GM19397 (cell line): ENCODE measurements around the gene SEMA3B.
"Not testable (repeated sequence)": the region's sequence is repeated elsewhere in the genome, so short reads cannot be mapped to it uniquely, and the experiment has no call there.

ENCODE experiments used
- ATAC-seq: cut with Tn5 transposase; IDR thresholded peaks from one replicate; pipeline ENCODE4 v1.9.1; 2021; ENCODE audit warnings: mild to moderate bottlenecking, moderate library complexity; ENCODE audit not compliant: unreplicated experiment

The SEMA3B gene

DNA sequence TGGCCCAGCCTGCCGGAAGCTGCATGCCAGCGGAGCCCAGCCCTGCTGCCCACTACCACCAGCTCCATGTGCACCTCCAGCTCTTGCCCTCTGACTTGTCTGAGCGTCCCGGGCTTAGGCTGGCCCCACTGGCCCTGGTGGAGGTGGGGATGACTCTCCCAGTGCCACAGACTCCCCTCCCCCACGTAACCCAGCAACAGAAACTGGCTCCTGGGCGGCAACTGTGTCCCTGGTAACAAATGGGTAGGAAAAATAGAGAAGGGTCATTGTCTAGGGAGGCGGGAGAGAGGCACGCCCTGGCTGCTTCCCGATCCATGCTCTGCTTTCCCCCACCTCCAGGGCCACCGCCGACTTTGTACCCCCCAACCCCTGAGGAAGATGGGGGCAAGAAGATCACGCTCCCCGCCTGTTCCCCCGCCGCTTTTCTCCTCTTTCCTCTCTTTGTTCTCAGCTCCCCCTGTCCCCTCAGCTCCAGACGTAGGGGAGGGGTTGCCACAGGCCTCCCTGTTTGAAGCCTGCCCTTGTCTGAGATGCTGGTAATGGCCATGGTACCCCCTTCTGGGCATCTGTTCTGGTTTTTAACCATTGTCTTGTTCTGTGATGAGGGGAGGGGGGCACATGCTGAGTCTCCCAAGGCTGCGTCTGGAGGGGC is 10.8 kb upstream of the SEMA3B start:
- no peak for ATAC-seq

DNA sequence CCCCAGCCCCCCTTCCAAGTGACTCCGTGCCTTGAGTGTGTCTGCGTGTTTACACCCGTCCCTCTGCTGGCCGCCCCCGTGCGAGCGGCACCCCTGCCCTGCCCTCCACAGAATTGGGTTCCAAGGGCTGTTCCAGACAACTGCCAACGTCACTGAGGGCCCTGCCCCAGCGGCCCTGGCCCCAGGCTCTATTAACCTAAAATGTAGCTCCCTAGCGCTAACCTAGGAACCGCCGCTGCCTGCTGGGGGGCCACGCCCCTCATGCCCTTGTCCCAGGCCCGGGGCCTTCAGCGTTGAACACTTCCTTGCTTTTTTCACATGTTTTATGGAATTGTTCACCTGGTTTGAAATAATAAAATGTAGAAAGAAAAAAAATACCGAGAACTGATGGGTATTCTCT is 10.0 kb upstream of the SEMA3B start:
- no peak for ATAC-seq

DNA sequence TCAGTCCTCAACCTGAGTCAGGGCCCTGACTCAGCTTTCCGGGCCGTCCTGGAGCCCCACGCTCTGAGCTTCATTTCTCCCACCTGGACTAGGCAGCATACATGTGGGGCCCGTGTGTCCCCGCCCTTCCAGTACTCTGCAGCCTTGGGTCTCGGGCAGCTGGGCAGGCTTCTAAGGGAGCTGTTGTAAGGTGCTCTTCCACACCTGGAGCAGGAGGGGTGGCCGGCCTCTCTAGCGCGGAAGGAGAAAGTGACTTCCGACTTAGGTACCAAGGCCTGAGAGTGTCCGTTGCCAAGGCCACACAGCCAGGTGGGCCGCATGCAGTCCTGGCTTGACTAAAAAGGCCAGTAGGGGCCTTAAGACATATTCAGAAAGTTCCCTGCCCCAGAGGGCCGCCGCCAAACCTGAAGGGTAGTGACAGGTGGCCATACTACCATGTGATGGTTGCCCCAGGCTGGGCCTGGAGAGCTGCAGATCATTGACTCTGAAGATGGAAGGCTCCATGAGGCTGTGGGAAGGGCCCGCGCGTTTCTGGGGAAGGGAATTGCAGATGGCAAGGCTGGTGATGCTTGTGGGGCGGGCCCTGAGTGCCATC is 9.4 kb upstream of the SEMA3B start:
- ATAC-seq: peak; percentile 12

DNA sequence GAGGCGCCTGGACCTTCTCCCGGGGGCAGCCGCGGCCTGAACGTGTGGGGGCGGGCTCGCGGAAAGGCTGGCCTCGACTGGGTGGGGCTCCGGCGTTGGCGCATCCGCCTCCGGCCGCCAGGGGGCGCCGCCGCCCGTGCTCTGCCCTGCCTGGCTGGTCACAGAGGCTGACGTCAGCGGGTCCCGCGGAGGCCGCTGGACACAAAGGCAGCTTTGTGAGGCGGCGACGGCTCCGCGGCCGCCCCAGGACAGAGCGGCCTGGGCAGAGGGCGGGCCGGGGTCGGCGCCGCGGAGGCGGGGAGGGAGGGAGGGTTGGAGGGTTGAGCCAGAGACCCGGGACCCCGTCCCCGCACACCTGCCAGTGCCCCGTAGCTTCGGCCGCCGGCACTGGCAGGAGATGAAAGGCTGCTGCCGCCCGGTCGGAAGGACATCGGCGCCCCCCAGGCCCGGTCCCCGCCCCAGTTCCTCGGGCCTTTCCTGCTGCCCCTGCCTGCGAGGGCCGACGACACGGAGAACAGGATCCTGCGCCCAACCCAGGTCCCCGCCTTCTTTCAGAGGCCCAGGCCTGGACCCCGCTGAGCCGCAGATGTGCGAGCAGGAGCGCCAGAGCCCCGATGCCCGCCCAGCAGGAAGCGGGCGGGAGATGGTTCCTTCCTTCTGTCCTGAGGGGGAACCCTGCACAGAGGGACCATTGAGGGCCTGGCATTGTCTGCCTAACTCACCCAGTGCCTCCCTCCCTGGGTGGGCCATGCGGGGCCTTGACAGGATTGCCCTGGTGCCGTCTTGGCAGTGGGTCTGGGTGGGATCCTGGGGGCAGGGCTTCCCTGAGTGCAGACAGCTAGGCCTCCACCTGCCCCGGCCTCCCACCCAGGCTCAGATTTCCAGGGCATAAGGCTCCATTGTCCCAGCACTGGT is 8.7 kb upstream of the SEMA3B start:
- peak; percentile 78 for ATAC-seq

DNA sequence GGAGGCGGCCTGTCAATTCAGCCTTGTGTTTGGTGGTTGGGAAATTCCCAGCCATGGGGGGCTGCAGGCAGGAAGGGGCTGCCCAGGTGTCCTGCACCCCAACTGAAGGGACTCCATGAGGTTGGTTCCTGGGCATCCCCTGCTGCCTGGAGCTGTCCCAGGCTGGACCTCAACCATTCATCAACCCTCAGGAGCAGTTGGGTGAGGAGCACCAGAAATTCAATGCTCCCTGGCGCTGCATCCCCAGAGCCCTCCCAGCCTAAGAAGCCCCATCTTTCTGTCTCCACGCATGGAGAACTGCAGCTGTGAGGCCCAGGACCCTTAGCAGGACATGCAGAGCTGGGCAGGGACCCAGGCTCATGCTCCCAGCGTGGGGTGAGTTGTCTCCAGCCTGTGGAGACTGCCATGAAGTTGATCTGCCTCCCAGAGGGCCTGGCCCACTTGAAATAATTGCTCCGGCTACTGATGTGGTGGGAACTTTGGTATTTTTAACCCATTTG is 8.0 kb upstream of the SEMA3B start:
- ATAC-seq: no peak

DNA sequence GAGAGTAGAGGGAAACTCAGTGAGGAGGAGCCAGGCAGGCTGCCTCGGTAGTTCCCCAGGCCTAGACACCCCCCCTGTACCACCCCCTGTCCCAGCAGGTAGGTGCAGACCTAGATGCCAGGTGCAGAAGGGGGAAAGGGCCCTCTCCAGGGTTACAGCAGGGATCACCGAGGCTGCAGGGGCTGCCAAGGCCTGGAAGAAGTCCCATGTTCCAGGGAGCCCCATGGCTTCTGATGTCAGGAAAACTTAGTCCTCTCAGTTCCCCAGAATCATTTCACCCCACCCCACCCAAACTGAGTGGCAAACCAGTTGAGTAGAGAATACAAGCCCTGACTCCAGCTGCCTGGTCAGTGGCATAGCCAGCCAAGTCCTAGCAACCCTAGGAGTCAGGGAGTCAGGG is 7.4 kb upstream of the SEMA3B start:
- ATAC-seq: no peak

- not testable (repeated sequence) for ATAC-seq
These were observed 6.7 kb upstream of the SEMA3B start for GRCh38 chr3:50262200-50262599.

DNA sequence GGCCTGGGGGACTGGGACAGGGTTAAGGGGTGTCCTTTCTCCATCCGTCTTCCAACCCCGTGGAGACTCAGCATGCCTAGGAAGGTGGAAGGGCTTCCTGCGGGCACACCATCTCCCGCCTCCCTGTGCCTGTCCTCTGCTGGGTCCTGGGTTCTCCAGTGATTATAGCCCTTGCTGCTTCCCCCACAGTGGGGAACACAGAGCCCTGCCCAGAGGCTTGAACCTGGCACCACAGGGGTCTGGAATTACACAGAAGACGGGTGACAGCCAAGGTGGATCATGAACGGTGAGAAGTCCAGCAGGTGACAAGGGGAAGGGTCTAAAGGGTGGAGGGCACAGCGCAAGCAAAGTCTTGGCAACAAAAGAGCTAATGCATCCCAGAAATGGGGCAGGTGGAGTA is 6.2 kb upstream of the SEMA3B start:
- ATAC-seq: no peak

DNA sequence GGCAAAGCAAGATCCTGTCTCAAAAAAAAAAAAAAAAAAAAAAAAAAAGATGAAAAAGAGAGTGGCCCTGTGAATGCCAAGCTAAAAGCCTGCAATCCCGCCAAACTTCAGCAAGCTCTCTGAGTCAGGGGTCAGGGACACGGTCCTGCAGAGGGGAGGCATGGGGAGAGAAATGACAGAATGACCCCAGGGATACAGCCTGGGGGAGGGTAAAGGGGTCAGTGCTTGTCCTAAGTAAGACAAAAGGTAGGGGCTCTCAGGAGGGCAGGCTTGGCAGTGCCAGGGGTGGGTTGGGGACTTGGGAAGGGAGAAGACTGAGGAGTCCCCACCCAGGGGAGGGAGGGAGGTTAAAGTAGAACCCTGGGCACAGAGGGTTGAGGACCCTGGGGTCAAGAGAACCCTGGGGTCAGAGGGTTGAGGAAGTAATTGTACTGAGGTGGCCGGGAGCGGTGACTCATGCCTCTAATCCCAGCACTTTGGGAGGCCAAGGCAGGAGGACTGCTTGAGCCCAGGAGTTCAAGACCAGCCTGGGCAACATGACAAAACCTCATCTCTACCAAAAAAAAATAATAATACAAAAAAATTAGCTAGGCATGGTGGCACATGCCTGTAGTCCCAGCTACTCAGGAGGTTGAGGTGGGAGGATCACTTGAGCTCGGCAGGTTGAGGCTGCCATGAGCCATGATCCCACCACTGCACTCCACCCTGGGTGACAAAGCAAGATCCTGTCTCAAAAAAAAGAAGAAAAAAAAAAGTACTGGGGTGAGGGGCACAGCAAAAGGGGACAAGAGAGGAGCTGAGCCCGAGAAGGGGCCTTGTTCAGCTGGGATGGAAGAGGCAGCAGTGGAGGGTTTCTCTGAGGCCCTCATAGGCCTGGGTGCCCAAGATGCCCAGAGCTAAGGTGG is 5.2 kb upstream of the SEMA3B start:
- no peak for ATAC-seq

GRCh38 chr3:50264383-50264963 is 4.5 kb upstream of the SEMA3B start:
- no peak for ATAC-seq

- ATAC-seq: no peak
These were observed 3.9 kb upstream of the SEMA3B start for GRCh38 chr3:50264964-50265485.

- ATAC-seq: no peak
These were observed 3.4 kb upstream of the SEMA3B start for GRCh38 chr3:50265571-50265970.

DNA sequence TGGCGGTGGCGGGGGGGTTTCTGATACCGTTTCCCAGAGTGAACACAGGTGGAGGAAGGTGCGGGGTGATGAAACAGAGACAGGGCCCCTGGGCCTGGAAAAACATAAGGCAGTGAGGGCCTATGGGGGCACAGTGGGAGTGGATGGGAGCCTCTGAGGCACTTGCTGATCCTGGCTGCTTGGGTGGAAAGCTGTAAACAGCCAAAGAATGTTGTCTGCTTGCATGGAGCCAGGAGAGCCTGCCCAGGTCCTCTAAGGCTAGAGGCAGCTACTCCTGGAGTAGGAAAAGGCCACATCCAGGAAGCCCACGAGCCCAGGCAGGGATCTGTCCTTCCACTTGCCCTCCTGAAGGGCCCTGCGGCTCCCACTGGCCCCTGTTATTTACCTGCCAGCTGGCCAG is 2.9 kb upstream of the SEMA3B start:
- ATAC-seq: no peak

DNA sequence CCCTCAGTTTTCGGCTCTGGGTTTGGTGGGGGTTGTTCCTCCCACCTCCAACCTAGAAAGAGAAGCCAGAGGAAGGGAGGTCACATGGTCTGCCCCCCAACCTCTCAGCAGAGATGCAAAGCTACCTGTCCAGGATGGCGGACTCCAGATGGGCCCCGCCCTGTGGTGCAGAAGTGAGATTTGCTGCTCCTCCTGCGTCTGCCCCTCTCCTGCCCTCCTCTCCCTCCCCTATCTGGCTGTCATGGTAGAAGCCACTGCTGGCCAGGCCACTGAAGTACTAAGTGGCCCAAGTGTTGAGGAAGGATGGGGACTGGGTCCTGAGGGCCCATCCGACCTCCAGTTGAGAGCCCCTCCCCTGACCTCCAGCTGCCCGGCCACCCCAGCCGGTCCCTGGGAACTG is 2.1 kb upstream of the SEMA3B start:
- no peak for ATAC-seq

- ATAC-seq: no peak
These were observed 1.6 kb upstream of the SEMA3B start for GRCh38 chr3:50267280-50267913.

- ATAC-seq: no peak
These were observed 671 bp upstream of the SEMA3B start for GRCh38 chr3:50268276-50268675.

DNA sequence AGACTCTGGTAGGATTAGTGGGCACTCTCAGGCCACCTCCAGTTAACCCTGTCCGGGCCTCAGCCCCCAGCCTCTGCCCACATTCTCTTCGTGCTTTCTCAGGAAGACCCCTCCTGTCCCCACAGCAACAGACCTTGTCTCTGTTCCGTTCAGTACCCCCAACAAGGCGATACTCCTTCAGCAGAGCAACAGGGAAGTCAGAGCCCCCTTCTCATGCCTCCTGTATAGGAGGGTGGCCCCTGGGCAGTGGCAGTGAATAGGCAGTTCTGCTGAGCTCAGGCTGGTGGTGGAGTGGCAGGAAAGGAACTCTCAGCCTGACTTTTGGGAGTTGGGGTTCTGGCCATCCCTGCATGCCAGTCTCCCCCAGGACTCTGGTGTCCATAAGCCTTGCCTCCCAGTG is 513 bp downstream of the SEMA3B start:
- ATAC-seq: no peak

- ATAC-seq: no peak
These were observed 1.0 kb downstream of the SEMA3B start for GRCh38 chr3:50269977-50270413.

DNA sequence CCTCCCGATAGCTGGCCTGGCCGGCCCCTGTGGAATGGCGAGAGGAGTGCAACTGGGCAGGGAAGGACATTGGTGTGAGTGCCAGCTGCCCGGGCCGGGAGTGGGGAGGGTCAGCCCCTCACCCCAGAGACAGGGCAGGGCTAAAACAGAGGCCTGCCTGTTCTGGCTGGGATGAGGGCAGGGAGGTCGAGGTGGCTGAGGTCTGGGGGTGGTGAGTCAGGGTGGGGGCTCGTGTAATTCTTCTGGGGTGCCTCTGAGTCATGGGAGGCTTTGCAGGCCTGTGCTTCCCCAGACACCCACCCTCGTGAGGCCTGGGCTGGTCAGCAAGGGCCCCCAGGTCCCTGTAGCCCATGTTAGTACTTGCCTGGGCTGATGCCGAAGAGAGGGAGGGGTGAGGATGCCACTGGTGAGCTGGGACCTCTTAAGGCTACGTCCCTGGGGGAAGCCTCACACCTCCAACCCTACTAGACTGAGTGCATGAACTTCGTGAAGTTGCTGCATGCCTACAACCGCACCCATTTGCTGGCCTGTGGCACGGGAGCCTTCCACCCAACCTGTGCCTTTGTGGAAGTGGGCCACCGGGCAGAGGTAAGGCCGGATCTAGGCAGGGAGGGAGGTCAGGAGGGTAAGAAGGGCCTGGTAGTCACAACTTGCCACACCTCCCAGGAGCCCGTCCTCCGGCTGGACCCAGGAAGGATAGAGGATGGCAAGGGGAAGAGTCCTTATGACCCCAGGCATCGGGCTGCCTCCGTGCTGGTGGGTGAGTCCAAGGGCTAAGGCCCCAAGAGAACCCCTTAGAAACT is 1.7 kb downstream of the SEMA3B start:
- no peak for ATAC-seq
